Measurements from ENCODE around the gene USP54.

DNA sequence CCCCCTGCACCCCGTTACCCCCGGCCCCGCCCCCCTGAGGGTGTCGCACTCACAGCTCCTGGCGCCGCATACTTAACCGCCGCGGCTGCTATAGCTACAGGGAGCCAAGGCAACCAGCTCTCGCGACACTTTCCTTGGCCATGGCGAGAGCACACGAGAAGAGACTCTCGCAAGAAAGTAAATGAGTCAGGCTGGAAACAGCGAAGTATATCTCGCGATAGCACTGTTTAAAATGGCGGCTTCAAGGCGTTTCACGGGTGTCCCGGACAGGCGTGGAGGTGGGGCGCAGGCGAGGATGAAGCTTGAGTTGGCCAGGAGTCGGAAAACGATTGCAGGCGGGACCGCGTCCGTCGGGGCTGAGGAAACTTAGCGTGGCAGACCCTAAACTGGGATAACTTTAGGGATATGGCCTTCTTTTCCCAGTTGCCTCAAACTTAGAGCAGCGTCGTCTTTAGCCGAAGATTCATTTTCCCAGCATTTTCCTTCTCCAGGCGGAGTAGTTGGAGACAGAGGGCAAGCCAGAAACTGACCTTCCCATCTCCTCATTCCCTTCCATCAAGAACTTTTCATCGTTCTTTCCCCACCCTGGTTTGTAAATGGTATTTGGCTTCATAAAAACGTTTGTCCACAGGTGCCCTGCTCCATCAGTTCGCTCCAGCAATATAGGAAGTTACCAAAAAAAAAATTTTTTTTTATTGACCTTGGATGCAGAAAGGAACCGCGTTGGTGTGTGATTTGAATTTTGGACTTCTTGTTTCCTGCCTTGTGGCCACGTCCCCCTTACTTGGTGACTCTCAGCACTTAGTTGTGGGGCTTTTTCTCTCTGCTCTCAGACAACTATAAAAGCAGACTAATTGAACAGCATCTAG lies 35.0 kb upstream of the USP54 start:
- TF ChIP-seq, protein P1, sequence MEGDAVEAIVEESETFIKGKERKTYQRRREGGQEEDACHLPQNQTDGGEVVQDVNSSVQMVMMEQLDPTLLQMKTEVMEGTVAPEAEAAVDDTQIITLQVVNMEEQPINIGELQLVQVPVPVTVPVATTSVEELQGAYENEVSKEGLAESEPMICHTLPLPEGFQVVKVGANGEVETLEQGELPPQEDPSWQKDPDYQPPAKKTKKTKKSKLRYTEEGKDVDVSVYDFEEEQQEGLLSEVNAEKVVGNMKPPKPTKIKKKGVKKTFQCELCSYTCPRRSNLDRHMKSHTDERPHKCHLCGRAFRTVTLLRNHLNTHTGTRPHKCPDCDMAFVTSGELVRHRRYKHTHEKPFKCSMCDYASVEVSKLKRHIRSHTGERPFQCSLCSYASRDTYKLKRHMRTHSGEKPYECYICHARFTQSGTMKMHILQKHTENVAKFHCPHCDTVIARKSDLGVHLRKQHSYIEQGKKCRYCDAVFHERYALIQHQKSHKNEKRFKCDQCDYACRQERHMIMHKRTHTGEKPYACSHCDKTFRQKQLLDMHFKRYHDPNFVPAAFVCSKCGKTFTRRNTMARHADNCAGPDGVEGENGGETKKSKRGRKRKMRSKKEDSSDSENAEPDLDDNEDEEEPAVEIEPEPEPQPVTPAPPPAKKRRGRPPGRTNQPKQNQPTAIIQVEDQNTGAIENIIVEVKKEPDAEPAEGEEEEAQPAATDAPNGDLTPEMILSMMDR (IDR thresholded peaks at IDR 0.05; ENCODE audit: insufficient read depth, low read length): no peak
- TF ChIP-seq SPI1 (IDR thresholded peaks at IDR 0.05; ENCODE audit: borderline replicate concordance, low read depth) (no peak), POLR2AphosphoS5 (IDR thresholded peaks at IDR 0.05; ENCODE audit: low read depth) (peak; percentile 94)
- TF ChIP-seq, protein P2, sequence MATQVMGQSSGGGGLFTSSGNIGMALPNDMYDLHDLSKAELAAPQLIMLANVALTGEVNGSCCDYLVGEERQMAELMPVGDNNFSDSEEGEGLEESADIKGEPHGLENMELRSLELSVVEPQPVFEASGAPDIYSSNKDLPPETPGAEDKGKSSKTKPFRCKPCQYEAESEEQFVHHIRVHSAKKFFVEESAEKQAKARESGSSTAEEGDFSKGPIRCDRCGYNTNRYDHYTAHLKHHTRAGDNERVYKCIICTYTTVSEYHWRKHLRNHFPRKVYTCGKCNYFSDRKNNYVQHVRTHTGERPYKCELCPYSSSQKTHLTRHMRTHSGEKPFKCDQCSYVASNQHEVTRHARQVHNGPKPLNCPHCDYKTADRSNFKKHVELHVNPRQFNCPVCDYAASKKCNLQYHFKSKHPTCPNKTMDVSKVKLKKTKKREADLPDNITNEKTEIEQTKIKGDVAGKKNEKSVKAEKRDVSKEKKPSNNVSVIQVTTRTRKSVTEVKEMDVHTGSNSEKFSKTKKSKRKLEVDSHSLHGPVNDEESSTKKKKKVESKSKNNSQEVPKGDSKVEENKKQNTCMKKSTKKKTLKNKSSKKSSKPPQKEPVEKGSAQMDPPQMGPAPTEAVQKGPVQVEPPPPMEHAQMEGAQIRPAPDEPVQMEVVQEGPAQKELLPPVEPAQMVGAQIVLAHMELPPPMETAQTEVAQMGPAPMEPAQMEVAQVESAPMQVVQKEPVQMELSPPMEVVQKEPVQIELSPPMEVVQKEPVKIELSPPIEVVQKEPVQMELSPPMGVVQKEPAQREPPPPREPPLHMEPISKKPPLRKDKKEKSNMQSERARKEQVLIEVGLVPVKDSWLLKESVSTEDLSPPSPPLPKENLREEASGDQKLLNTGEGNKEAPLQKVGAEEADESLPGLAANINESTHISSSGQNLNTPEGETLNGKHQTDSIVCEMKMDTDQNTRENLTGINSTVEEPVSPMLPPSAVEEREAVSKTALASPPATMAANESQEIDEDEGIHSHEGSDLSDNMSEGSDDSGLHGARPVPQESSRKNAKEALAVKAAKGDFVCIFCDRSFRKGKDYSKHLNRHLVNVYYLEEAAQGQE (IDR thresholded peaks at IDR 0.05; ENCODE audit: insufficient replicate concordance, low read depth): peak; percentile 64
